CD8-positive, alpha-beta memory T cell (primary cell): ENCODE results near the gene PSTK. TPM values are rescaled to one million over a fixed set of nuclear protein-coding genes. Genes with fewer than 3 reads are reported as not detected.

ENCODE experiments used
- CTCF ChIA-PET: fragments of 350-600 bp; sonication (Branson Sonifier 250); formaldehyde crosslinking; loops from one replicate; lab custom pipeline; 2021; ENCODE audit warnings: antibody characterized with exemption; lab: Charles Lee
- POLR2A ChIA-PET: fragments of 350-600 bp; sonication (Branson Sonifier 250); formaldehyde crosslinking; loops from one replicate; lab custom pipeline; 2021; ENCODE audit warnings: antibody characterized with exemption; lab: Charles Lee
- DNase-seq, 5 donors: peaks; one replicate each; pipeline versions ENCODE4 v3.0.0 to v3.0.0-alpha.2; 2020 to 2022; ENCODE audit warnings: mixed read lengths in 1 of 5
- H3K27ac ChIP-seq: one replicate; pipeline ENCODE4 v1.7.0; 2013; ENCODE audit warnings: low read depth, mild to moderate bottlenecking, low read length, moderate library complexity
- H3K27me3 ChIP-seq: 2 replicates; pipeline ENCODE4 v1.7.0; 2013; ENCODE audit warnings: low read length, mild to moderate bottlenecking; ENCODE audit not compliant: insufficient read depth, poor library complexity, severe bottlenecking
- H3K36me3 ChIP-seq: 2 replicates; pipeline ENCODE4 v1.7.0; 2013; ENCODE audit warnings: mild to moderate bottlenecking, low read length, moderate library complexity; ENCODE audit not compliant: insufficient read depth
- H3K4me1 ChIP-seq: 2 replicates; pipeline ENCODE4 v1.7.0; 2013; ENCODE audit warnings: mild to moderate bottlenecking, low read length, moderate library complexity; ENCODE audit not compliant: insufficient read depth
- H3K4me3 ChIP-seq: 2 replicates; pipeline ENCODE4 v1.7.0; 2013; ENCODE audit warnings: mild to moderate bottlenecking, low read length
- H3K9me3 ChIP-seq: 2 replicates; pipeline ENCODE4 v1.7.0; 2013; ENCODE audit warnings: mild to moderate bottlenecking, low read length
- H3K27ac Mint-ChIP-seq, 8 donors: one replicate each; pipeline ENCODE4 v1.8.0; 2020 to 2021; ENCODE audit warnings: mixed read lengths in 8 of 8, mild to moderate bottlenecking in 6 of 8, inconsistent platforms in 3 of 8, moderate library complexity in 3 of 8
- H3K27me3 Mint-ChIP-seq, 2 donors: one replicate each; pipeline ENCODE4 v1.8.0; 2020 to 2021; ENCODE audit warnings: mixed read lengths in 2 of 2, mild to moderate bottlenecking in 1 of 2, moderate library complexity in 1 of 2
- H3K36me3 Mint-ChIP-seq, 3 donors: one replicate each; pipeline ENCODE4 v1.8.0; 2020 to 2021; ENCODE audit warnings: mixed read lengths in 3 of 3, inconsistent platforms in 1 of 3, mild to moderate bottlenecking in 1 of 3
- H3K4me1 Mint-ChIP-seq, 3 donors: one replicate each; pipeline ENCODE4 v1.8.0; 2020 to 2021; ENCODE audit warnings: mixed read lengths in 3 of 3, inconsistent platforms in 1 of 3, mild to moderate bottlenecking in 1 of 3
- H3K4me3 Mint-ChIP-seq, 7 donors: one replicate each; pipeline ENCODE4 v1.8.0; 2020 to 2021; ENCODE audit warnings: mixed read lengths in 7 of 7, mild to moderate bottlenecking in 6 of 7, moderate library complexity in 4 of 7, inconsistent platforms in 2 of 7
- H3K9me3 Mint-ChIP-seq, 5 donors: one replicate each; pipeline ENCODE4 v1.8.0; 2020 to 2022; ENCODE audit warnings: mixed read lengths in 5 of 5, mild to moderate bottlenecking in 3 of 5, moderate library complexity in 2 of 5, inconsistent platforms in 1 of 5
- polyA plus RNA-seq: library from polyadenylated mRNA; unstranded; fragments of 300-500 nt; fragmentation: Illumina TruSeq; gene quantifications from one replicate; pipeline ENCODE4 v1.2.3, GENCODE V29; 2021
- total RNA-seq, 2 experiments: library from RNA; stranded (reverse); gene quantifications; one replicate each; pipeline ENCODE4 v1.2.3, GENCODE V29; 2021

The PSTK gene
- total and polyA plus RNA-seq, 3 experiments from 2014 or later: 5.8 to 8.8 (median 5.8) TPM

DNA sequence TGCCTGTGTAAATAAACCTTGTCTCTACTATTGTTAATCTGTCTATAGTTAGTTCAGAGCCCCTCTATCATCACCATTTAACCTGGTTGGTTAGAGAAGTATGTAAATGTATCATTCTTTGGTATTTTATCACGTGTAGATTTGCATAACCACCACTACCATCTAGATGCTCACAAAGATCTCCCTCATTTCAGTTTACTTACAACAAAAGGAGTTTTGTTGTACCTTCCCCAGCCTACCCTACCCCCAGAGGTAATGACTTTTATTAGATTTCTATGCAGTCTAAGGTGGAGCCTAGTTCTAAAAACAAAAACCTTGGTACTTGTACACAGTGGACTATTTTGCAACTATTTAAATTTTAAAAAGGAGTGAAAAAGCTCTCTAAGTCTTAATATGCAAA, 46.1 kb downstream of the PSTK start:
- H3K4me1 Mint-ChIP-seq: peaks cover 1 to 12% (median 6%) of the 10 kb centered on the region in 3 donors
- ChIA-PET POLR2A (no interaction called here), CTCF (no interaction called here)
- no peaks in the 10 kb centered on the region for H3K9me3 Mint-ChIP-seq
- H3K27me3 Mint-ChIP-seq: no peaks in the 10 kb centered on the region
- no peaks in the 10 kb centered on the region for H3K9me3 ChIP-seq
- no peak overlapping the region for H3K27ac ChIP-seq
- H3K36me3 ChIP-seq: no peaks in the 10 kb centered on the region
- no peak overlapping the region for H3K27ac Mint-ChIP-seq
- H3K4me3 ChIP-seq: no peak overlapping the region
- H3K27me3 ChIP-seq: no peaks in the 10 kb centered on the region
- no peak overlapping the region for H3K4me3 Mint-ChIP-seq
- DNase-seq: no peak
- no peaks in the 10 kb centered on the region for H3K4me1 ChIP-seq
- peaks cover 0 to 4% (median under 1%) of the 10 kb centered on the region in 3 donors for H3K36me3 Mint-ChIP-seq

DNA sequence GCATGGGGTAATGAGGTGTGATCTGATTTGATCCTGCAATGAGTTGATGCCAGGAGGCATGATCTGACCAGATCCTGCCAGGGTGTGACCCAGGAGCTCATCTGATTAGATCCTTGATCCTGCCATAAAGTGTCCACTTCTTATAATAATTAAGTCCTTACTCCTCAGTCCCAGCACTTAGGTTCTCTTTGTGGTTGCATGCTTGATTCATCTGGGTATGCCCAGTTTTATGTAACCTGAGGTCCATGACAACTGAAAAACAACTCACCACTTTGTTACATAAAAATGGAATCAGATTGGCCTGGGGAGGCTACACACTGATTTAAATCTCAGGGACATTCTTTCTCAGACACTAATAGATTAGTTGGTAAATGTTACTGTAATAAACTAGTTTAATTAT, 47.7 kb downstream of the PSTK start:
- no peaks in the 10 kb centered on the region for H3K4me1 ChIP-seq
- POLR2A ChIA-PET: no interaction called here

DNA sequence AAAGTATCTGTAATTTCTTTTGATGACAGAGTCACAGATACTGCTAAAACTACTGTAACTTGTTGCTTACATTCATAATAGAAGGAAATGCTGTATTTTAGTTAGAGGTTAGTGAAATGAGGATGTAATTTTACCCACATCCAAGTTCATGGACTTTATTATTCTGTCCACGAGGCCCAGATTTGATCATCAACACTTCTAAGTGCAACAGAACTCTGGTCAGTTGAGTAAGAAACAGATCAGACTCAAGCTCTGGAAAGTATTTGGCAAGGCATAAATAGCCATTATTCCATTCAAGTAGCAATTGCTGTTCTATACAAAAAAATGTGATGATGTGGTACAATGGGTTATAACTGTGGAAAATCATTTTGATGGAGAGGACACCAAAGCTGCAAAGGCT, 50.9 kb downstream of the PSTK start:
- Mint-ChIP-seq H3K27ac (no peak overlapping the region), H3K36me3 (peaks cover 0 to 23% (median 10%) of the 10 kb centered on the region in 3 donors), H3K9me3 (no peaks in the 10 kb centered on the region), H3K27me3 (no peaks in the 10 kb centered on the region), H3K4me1 (peaks cover 0 to 7% (median under 1%) of the 10 kb centered on the region in 3 donors), H3K4me3 (no peak overlapping the region)
- H3K4me1 ChIP-seq: no peaks in the 10 kb centered on the region
- ChIA-PET POLR2A (no interaction called here), CTCF (no interaction called here)
- H3K4me3 ChIP-seq: no peak overlapping the region
- no peaks in the 10 kb centered on the region for H3K27me3 ChIP-seq
- DNase-seq: no peak
- H3K9me3 ChIP-seq: no peaks in the 10 kb centered on the region
- H3K36me3 ChIP-seq: no peaks in the 10 kb centered on the region
- H3K27ac ChIP-seq: no peak overlapping the region

More for the DNA sequence above, 47.7 kb downstream of the PSTK start:
- Histone ChIP-seq H3K27ac (no peak overlapping the region), H3K4me3 (no peak overlapping the region), H3K27me3 (no peaks in the 10 kb centered on the region), H3K36me3 (no peaks in the 10 kb centered on the region), H3K9me3 (no peaks in the 10 kb centered on the region)
- Mint-ChIP-seq H3K9me3 (no peaks in the 10 kb centered on the region), H3K27ac (peak overlapping the region in 1 of 8 donors; percentile 57), H3K4me3 (no peak overlapping the region), H3K4me1 (peaks cover 1 to 7% (median 6%) of the 10 kb centered on the region in 3 donors), H3K36me3 (peaks cover 0 to 5% (median 2%) of the 10 kb centered on the region in 3 donors), H3K27me3 (no peaks in the 10 kb centered on the region)
- DNase-seq: no peak
- CTCF ChIA-PET: no interaction called here

DNA sequence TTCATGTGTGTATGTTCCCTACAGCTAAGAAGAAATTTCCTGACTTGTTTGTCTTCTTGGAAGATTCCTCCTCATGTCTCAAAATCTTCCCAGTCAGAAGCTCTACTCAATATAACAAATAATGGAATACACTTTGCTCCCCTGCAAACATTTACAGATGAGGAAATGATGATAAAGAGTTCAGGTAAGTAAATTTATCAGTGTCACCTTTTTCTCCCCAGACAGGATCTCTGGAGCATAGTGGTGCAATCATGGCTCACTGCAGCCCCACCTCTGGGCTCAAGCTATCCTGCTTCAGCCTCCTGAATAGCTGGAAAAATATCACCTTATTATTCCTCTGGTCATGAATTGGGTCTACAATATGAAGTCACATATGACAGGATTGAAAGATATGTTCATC, 54.1 kb downstream of the PSTK start:
- Histone ChIP-seq H3K36me3 (no peaks in the 10 kb centered on the region), H3K27me3 (no peaks in the 10 kb centered on the region), H3K9me3 (no peaks in the 10 kb centered on the region), H3K4me1 (no peaks in the 10 kb centered on the region), H3K4me3 (no peak overlapping the region), H3K27ac (no peak overlapping the region)
- ChIA-PET POLR2A (no interaction called here), CTCF (interaction anchor here (1.3 kb wide), 1 partner anchor 12 kb away, joined by 4 read pairs; no protein-coding TSS in a partner anchor)
- Mint-ChIP-seq H3K36me3 (peaks cover 0 to 47% (median 16%) of the 10 kb centered on the region in 3 donors), H3K4me3 (no peak overlapping the region), H3K4me1 (peaks cover 4 to 8% (median 6%) of the 10 kb centered on the region in 3 donors), H3K27me3 (no peaks in the 10 kb centered on the region), H3K27ac (peak overlapping the region in 1 of 8 donors; percentile 10), H3K9me3 (no peaks in the 10 kb centered on the region)
- no peak for DNase-seq

DNA sequence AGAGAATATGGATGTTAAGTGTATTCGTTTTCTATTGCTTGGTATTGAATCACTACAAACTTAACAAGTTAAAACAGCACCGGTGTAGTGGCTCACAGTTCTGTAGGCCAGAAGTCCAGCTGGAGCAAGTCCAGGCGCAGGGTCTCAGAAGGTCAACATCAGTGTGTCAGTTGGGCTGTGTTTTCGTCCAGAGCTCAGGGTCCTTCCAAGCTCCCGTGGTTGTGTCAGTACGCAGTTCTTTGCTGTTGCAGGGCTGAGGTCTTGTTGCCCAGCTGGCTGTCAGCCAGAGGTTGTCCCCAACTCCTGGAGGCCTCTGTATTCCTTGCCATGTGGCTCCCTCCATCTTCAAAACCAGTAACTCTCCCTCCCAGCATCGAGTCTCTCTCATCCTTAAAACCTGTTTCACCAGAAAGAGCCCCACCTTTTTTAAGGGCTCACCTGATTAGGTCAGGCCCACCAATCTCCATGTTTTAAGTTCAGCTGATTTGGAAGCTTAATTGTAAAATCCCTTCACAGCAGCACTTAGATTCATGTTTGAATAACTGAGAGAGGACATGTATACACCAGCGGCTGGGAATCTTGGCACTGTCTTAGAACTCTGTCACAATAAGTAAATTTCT, 55.4 kb downstream of the PSTK start:
- no peaks in the 10 kb centered on the region for H3K9me3 Mint-ChIP-seq
- CTCF ChIA-PET: no interaction called here
- H3K27me3 Mint-ChIP-seq: no peaks in the 10 kb centered on the region
- POLR2A ChIA-PET: no interaction called here
- peaks cover 0 to 52% (median 16%) of the 10 kb centered on the region in 3 donors for H3K36me3 Mint-ChIP-seq
- H3K36me3 ChIP-seq: no peaks in the 10 kb centered on the region
- no peak overlapping the region for H3K27ac Mint-ChIP-seq
- H3K4me1 ChIP-seq: no peaks in the 10 kb centered on the region
- H3K4me3 Mint-ChIP-seq: no peak overlapping the region
- H3K27me3 ChIP-seq: no peaks in the 10 kb centered on the region
- no peaks in the 10 kb centered on the region for H3K9me3 ChIP-seq
- H3K4me3 ChIP-seq: no peak overlapping the region
- no peak for DNase-seq
- no peak overlapping the region for H3K27ac ChIP-seq
- H3K4me1 Mint-ChIP-seq: peaks cover 5 to 7% (median 6%) of the 10 kb centered on the region in 3 donors

DNA sequence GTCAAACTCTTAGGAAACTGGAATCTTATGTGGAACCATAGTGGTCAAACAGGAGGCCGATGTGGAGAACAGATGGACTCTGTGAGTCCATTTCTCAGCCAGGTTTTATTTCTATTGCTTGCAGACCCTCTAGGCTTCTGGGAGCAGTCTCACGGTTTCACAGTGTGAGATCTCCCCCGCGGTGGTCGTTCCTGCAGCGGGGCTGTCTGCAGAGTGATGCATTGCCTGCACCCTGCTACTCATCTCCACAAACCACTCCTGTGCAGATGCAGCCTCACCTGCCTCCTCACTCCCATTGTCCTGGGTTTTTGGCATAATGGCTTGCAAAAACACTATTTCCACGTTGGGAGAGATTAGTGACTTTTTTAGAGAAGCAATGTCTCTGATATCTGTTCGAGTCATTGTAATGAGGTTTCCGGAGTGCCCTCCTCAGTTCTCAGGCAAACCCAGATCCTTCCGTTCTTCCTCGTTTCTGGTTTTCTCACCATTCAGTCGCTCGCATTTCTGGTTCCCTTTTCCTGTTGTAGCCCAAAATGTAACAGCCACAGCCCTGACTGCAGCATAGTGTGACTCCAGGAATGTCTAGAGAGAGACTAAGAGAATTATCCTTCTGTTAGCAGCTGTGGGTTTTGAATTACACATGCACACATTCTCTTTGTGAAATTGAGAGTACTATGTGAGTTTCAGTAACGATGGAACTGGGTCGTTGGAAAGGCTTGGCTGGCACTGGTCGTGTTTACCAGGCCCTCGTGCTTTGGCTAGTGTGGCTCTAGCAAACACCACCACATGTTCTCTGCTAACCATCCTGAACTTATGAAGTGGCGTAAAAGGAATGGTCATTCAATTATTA, 58.8 kb downstream of the PSTK start:
- Mint-ChIP-seq H3K27ac (peak overlapping the region in 3 of 8 donors; percentile 4 to 69 (median 16)), H3K27me3 (no peaks in the 10 kb centered on the region), H3K4me3 (peak overlapping the region in 1 of 7 donors; percentile 37), H3K4me1 (peaks cover 5 to 7% (median 6%) of the 10 kb centered on the region in 3 donors), H3K36me3 (peaks cover 5 to 65% (median 16%) of the 10 kb centered on the region in 3 donors), H3K9me3 (no peaks in the 10 kb centered on the region)
- Histone ChIP-seq H3K36me3 (peaks cover 7% of the 10 kb centered on the region), H3K27me3 (no peaks in the 10 kb centered on the region), H3K9me3 (no peaks in the 10 kb centered on the region), H3K4me3 (no peak overlapping the region), H3K27ac (no peak overlapping the region), H3K4me1 (no peaks in the 10 kb centered on the region)
- DNase-seq: no peak
- CTCF ChIA-PET: no interaction called here
- POLR2A ChIA-PET: no interaction called here

DNA sequence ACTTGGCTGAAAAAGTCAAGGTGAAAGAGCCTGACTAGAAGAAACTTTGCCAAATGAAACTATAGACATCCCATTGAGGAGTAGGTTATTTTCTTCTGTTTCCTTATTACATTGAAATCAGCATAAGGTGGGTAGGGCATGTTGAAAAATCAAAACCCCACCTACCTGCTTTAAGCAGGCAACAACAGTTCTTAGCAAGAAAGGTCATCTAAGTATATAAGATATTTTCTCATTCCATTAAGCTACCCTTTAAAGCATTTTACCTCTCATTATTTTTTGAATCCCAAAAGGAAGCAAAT, 59.4 kb downstream of the PSTK start:
- no peak overlapping the region for H3K4me3 Mint-ChIP-seq
- no peaks in the 10 kb centered on the region for H3K27me3 ChIP-seq
- H3K27ac ChIP-seq: no peak overlapping the region
- H3K9me3 ChIP-seq: no peaks in the 10 kb centered on the region
- no peaks in the 10 kb centered on the region for H3K9me3 Mint-ChIP-seq
- H3K36me3 Mint-ChIP-seq: peaks cover 5 to 65% (median 12%) of the 10 kb centered on the region in 3 donors
- ChIA-PET POLR2A (no interaction called here), CTCF (interaction anchor here (1.2 kb wide), 1 partner anchor 403 kb away, joined by 3 read pairs; no protein-coding TSS in a partner anchor)
- peaks cover 5 to 7% (median 6%) of the 10 kb centered on the region in 3 donors for H3K4me1 Mint-ChIP-seq
- no peak for DNase-seq
- H3K4me1 ChIP-seq: no peaks in the 10 kb centered on the region
- H3K36me3 ChIP-seq: peaks cover 7% of the 10 kb centered on the region
- H3K27ac Mint-ChIP-seq: peak overlapping the region in 1 of 8 donors; percentile 69
- no peak overlapping the region for H3K4me3 ChIP-seq
- no peaks in the 10 kb centered on the region for H3K27me3 Mint-ChIP-seq
